Inflammatory macrophage (primary cell): ENCODE data around the gene CNGA1.
"Not testable (repeated sequence)": the region's sequence is repeated elsewhere in the genome, so short reads cannot be mapped to it uniquely, and the experiment has no call there.

Experiments
- DNase-seq, 2 donors: peaks; one replicate each; pipeline ENCODE4 v3.0.0-alpha.2; 2020 to 2022

CNGA1 gene

DNA sequence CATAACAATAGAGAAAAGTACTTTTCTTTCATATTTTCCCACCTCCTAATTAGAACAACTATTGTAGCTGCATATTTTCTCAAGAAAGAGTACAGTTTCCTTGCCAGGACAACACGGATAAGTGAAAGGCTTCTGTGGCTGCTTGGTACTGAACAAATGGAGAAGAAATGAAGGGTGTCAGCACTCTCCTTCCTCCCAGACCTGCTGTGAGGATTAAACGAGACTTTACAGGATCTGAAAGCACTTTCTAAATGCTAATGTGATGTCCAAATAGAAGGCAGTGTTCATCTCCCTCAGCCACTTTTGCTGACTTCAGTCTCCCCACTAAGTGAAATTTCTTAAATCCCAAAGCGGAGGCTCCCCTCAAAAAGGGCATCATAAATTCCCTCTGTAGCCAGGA is 14.0 kb upstream of the CNGA1 start:
- DNase-seq = no peak

DNA sequence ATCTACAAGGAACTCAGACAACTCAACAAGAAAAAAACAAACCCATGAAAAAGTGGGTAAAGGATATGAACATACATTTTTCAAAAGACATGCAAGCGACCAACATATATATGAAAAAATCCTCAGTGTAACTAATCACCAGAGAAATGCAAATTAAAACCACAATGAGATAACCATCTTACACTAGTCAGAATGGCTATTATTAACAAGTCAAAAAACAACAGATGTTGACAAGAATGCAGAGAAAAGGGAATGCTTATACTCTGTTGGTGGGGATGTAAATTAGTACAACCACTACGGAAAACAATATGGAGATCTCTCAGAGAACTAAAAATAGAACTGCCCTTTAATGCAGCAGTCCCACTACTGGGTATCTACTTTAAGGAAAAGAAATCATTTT is 12.2 kb upstream of the CNGA1 start:
- no peak for DNase-seq

- no peak for DNase-seq
Measured at GRCh38 chr4:48027653-48028052, 11.2 kb upstream of the CNGA1 start.

- DNase-seq = no peak
Measured at GRCh38 chr4:48025005-48025404, 8.5 kb upstream of the CNGA1 start.

GRCh38 chr4:48024522-48024921 is 8.0 kb upstream of the CNGA1 start:
- DNase-seq = no peak

DNA sequence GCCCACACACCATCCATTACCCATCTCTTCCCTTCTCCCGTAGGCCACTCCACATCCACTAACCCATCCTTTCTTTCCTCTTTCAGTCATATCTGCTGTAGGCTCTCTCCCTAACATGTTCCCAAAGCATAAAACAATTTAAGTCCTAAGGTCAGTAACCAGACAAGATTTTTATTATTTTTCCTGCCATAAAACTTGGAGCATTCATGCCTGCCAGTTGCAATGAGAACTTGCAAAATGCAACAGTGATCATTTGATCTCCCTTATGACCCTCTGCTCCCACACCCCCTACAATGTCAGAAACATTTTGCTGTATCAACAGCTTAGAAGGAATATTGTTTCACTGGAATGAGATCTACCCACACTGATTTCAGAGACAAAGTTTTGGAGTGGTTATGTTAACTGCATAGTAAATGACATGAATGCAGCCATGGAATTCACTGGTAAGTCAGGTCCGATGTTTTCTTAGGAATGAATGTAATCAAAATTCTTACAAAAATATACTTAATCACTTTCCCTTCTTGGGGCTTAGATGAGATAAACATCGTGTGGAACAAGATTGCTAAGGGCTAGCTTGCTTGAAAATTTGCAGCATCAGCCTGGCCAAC is 5.8 kb upstream of the CNGA1 start:
- no peak for DNase-seq

DNA sequence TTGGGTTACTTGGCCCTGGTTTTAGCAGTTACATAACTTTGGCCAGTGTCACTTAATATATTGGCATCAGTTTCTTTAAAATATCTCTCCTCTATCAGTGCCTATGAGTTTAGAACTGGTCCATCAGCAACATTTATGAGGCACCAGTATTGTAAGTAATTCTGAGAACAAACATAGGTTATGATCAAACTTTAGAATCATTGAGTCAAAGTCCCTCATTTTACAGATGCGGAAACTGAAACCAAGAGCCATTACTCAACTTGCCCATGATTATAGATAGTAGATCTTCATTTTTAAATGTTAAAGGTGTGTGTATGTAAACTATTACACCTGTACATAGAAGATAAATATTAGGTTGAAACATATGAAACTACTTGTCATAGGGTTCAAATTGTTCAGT is 4.6 kb upstream of the CNGA1 start:
- DNase-seq = no peak

DNA sequence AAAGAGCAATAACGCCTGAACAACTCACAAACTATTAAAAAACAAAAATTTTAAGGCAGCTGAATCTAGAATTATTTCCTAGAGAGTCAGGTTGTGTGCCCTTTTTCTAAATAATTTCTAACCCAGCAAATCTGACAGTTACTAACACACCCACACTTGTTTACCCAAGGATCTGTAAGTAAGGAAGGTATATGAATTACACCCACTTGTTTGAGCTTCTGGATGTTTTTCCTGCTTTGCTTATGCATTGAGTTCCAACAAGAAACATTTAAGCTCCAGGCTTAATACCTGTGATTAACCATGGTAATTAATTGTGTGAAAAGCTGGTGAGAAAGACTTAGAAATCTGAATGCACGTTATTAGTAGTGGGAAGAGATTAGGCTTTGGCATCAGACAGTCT is 1.6 kb upstream of the CNGA1 start:
- DNase-seq = no peak

DNA sequence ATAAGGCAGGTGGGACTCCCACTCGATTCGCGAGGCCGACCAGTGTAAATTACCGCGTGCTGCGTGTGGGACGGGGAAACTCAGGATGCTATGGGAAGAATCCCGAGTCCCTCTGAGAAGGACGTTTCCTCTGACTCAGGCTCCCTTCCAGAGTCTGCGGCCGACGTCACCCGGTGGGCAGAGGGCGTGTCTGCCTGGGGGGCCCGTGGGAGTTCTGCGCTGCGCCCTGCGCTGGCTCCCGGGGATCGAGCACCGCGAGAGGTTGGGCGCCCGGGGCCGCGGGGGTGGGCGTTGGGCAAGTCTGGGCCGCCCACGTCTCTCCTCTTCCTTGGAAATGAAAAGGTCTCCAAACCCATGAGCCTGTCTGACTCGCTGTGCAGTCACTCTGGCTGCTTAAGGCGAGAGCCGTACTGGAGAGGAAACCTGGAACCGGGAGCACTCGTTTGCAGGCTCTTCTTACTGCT is 659 bp upstream of the CNGA1 start:
- DNase-seq = peak; percentile 36 to 82

DNA sequence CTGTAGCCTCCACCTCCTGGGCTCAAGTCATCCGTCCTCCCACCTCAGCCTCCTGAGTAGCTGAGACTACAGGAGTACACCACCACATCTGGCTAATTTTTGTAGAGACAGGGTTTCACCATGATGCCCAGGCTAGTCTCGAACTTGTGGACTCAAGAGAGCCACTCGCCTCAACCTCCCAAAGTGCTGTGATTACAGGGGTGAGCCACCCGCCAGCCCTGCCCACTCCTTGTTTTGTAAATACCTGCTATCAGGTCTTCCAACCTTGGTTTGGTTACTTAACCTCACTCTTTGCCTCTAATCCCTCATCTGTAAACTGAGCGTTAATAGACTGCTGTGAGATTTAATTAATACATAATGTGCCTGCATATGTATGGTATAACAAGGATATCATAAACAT is 803 bp downstream of the CNGA1 start:
- no peak for DNase-seq

DNA sequence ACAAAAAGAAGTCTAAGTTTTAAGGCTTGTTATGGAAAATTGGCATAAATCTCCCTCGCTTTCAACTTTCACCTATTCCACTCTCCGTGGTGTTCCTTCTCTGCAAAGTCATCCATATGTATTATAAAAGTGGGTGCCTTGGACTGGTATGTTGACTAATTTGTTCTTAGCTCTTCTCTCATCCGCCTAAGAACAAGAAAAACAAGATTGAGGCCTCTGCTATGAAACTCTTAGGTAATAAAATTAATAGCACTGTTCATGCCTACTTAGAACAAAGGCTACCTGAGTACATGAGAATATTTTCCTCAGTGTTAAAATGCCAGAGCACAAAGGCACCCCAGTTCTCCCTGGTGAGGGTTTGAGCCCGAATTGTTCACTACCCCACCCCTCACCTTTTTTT is 1.3 kb downstream of the CNGA1 start:
- DNase-seq = no peak

DNA sequence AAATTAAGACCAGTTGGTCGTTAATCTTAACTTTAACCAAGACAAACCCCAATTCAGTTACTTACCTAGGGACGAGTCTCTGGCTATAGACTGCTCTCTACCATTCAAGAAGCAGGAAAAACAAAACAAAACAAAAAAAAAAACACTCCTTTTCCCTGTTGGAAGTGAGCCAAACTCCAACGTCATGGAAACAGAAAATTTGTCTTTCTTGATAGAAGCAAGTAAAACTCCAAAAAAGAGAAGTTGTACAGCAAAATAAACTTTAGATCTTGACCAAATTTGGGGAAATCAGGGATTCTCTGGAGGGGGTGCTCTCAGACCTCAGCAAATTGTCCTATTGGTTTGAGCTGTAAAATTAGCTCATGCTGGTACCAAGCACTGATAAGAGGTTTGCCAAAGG is 3.7 kb downstream of the CNGA1 start:
- DNase-seq = peak; percentile 12 to 14

DNA sequence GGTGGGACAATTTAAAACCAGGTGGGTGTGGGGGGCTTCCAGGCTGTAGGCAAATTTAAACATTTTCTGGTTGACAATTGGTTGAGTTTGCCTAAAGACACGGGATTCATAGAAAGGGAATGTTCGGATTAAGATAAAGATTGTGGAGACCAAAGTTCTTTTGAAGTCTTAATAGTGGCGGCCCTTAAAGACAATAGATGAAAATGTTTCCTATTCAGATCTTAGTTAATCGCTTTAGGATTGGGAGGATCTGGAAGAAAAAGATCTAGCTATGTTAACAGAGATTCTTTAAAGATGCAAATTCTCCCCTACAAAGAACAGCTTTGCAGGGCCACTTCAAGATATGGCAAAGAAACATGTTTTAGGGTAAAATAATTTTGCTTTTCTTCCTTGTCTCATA is 4.8 kb downstream of the CNGA1 start:
- DNase-seq = no peak

GRCh38 chr4:48010906-48011305 is 5.6 kb downstream of the CNGA1 start:
- DNase-seq = not testable (repeated sequence)

- no peak for DNase-seq
Measured at GRCh38 chr4:48008021-48008596, 8.4 kb downstream of the CNGA1 start.

GRCh38 chr4:48005781-48006180 is 10.7 kb downstream of the CNGA1 start:
- DNase-seq = no peak

GRCh38 chr4:48003568-48003967 is 12.9 kb downstream of the CNGA1 start:
- DNase-seq = peak; percentile 40 to 44

GRCh38 chr4:48002267-48002666 is 14.2 kb downstream of the CNGA1 start:
- no peak for DNase-seq

GRCh38 chr4:47996021-47996420 is 20.5 kb downstream of the CNGA1 start:
- DNase-seq = no peak

DNA sequence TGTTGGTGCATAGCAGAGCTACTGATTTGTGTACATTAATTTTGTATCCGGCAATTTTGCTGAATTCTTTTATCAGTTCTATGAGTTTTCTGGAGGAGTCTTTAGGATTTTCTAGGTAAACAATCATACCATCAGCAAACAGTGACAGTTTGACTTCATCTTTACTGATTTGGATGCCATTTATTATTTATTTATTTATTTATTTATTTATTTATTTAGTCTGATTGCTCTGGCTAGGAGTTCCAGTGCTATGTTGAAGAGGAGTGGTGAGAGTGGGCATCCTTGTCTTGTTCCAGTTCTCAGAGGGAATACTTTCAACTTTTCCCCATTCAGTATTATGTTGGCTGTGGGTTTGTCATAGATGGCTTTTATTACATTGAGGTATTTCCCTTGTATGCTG is 24.0 kb downstream of the CNGA1 start:
- not testable (repeated sequence) for DNase-seq

DNA sequence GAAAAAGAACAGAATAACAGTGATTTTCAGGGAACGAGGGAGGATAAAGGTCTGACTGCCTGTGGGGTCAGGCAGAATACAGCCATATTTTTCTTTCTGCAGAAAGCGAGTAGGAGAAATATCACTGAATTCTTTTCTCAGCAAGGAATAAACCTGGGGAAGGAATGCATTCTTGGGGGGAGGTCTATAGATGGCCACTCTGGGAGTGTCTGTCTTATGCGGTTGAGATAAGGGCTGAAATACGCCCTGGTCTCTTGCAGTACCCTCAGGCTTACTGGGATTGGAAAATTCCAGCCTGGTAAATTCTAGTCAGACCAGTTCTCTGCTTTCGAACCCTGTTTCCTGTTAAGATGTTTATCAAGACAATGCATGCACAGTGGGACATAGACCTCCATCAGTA is 26.3 kb downstream of the CNGA1 start:
- DNase-seq = no peak

- peak; percentile 48 to 63 for DNase-seq
Measured at GRCh38 chr4:47974566-47974965, 41.9 kb downstream of the CNGA1 start.

GRCh38 chr4:47972721-47973120 is 43.8 kb downstream of the CNGA1 start:
- DNase-seq = no peak

- peak; percentile 71 to 73 for DNase-seq
Measured at GRCh38 chr4:47972181-47972580, 44.3 kb downstream of the CNGA1 start.

- DNase-seq = no peak
Measured at GRCh38 chr4:47968847-47969246, 47.6 kb downstream of the CNGA1 start.
